ENCODE measurements around the gene AMER3. TPM values are rescaled to one million over a fixed set of nuclear protein-coding genes. Genes with fewer than 3 reads are reported as not detected.

Gene AMER3
- total RNA-seq, 2 experiments from 2014 or later = not detected

DNA sequence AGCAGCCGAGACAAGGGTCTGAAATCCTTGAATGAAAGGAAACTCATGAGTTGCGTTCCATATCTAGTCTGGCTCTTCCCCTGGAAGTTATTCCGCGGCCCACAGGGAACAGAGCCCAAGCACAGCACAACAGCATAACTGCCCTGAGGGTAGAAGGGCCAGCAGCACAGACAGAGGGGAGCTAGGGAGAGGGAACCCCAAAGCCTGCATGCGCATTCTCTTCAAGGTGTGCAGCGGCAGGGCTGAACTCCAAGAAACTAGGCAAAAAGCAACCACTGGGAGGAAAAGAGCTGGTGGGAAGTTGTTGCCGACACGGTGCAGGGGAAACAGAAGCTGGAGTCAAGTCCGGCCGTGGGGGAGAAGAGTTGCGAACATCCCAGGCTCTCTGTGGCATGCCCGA, 14.7 kb upstream of the AMER3 start:
- H3K36me3 Mint-ChIP-seq (ENCODE audit: low read depth) = no peaks in the 10 kb centered on the region
- H3K9me3 Mint-ChIP-seq = no peaks in the 10 kb centered on the region
- H3K4me3 Mint-ChIP-seq = no peak overlapping the region
- DNase-seq (no peak), ATAC-seq (no peak)
- ChIA-PET POLR2A (interaction anchor here (0.6 to 0.7 kb wide), 2 partner anchors 28 to 234 kb away, joined by 3 read pairs; no protein-coding TSS in a partner anchor), CTCF (no interaction called here)
- no peak overlapping the region for H3K27ac Mint-ChIP-seq
- intact Hi-C loops (cut with micrococcal nuclease) = no loop called here
- no peaks in the 10 kb centered on the region for H3K4me1 Mint-ChIP-seq (ENCODE audit: low read depth)
- H3K27me3 Mint-ChIP-seq = peaks cover 16% of the 10 kb centered on the region
- TF ChIP-seq, protein P1, sequence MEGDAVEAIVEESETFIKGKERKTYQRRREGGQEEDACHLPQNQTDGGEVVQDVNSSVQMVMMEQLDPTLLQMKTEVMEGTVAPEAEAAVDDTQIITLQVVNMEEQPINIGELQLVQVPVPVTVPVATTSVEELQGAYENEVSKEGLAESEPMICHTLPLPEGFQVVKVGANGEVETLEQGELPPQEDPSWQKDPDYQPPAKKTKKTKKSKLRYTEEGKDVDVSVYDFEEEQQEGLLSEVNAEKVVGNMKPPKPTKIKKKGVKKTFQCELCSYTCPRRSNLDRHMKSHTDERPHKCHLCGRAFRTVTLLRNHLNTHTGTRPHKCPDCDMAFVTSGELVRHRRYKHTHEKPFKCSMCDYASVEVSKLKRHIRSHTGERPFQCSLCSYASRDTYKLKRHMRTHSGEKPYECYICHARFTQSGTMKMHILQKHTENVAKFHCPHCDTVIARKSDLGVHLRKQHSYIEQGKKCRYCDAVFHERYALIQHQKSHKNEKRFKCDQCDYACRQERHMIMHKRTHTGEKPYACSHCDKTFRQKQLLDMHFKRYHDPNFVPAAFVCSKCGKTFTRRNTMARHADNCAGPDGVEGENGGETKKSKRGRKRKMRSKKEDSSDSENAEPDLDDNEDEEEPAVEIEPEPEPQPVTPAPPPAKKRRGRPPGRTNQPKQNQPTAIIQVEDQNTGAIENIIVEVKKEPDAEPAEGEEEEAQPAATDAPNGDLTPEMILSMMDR (IDR thresholded peaks at IDR 0.05) = no peak

GRCh38 chr2:130743278-130743677, 12.1 kb upstream of the AMER3 start:
- CTCF ChIA-PET = no interaction called here

GRCh38 chr2:130744287-130745117, 10.8 kb upstream of the AMER3 start:
- H3K9me3 Mint-ChIP-seq = no peaks in the 10 kb centered on the region
- CTCF ChIA-PET = no interaction called here

More at GRCh38 chr2:130743278-130743677, 12.1 kb upstream of the AMER3 start:
- Mint-ChIP-seq H3K4me1 (ENCODE audit: low read depth) (no peaks in the 10 kb centered on the region), H3K36me3 (ENCODE audit: low read depth) (no peaks in the 10 kb centered on the region), H3K27ac (no peak overlapping the region), H3K4me3 (no peak overlapping the region), H3K27me3 (peaks cover 13% of the 10 kb centered on the region), H3K9me3 (no peaks in the 10 kb centered on the region)
- intact Hi-C loops (cut with micrococcal nuclease) = no loop called here
- ATAC-seq (no peak), DNase-seq (no peak)
- POLR2A ChIA-PET = no interaction called here
- TF ChIP-seq, protein P1 (IDR thresholded peaks at IDR 0.05) = no peak

DNA sequence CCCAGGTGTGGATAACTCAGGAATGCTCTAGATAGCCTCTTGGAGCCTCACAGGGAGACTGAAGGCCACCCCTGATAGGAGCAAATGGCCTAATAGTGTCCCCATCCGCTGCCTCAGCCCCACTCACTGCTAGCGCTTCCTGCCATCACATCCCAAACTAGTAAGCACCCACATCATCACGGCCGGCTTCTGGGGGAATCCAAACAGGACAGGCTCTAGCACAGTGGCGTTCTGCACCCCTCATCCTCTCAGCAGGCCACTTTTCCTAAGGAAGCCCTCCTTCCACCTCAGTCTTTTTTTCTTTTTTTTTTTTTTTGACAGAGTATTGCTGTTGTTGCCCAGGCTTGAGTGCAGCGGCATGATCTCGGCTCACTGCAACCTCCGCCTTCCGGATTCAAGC, 6.3 kb upstream of the AMER3 start:
- POLR2A ChIA-PET = no interaction called here
- no peak for ATAC-seq

More at GRCh38 chr2:130744287-130745117, 10.8 kb upstream of the AMER3 start:
- no peak for ATAC-seq
- Mint-ChIP-seq H3K27me3 (peaks cover 13% of the 10 kb centered on the region), H3K36me3 (ENCODE audit: low read depth) (no peaks in the 10 kb centered on the region), H3K27ac (no peak overlapping the region), H3K4me1 (ENCODE audit: low read depth) (no peaks in the 10 kb centered on the region), H3K4me3 (no peak overlapping the region)
- no peak for DNase-seq
- POLR2A ChIA-PET = no interaction called here
- TF ChIP-seq, protein P1 (IDR thresholded peaks at IDR 0.05) = no peak
- intact Hi-C loops (cut with micrococcal nuclease) = no loop called here

DNA sequence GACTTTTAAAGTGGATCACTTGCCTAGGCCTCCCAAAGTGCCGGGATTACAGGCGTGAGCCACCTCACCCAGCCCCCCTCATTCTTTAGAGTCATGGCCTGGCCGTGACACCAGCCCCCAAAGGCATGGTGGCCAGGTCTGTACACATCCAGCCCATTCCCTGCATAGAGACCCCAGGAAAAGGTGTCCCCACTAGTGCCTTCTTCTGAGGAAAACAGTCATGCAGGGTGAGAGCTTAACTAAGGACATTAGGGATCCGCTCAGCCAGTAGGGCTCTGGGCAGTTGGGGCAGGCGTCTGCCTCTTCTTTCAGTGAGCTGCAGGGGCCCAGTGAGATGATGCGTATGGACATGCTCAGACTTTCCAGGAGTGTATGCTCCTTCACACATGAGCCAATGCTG, 5.7 kb upstream of the AMER3 start:
- no peaks in the 10 kb centered on the region for H3K9me3 Mint-ChIP-seq
- peaks cover 17% of the 10 kb centered on the region for H3K27me3 Mint-ChIP-seq
- ChIA-PET CTCF (no interaction called here), POLR2A (no interaction called here)
- H3K4me3 Mint-ChIP-seq = no peak overlapping the region
- no peak overlapping the region for H3K27ac Mint-ChIP-seq
- intact Hi-C loops (cut with micrococcal nuclease) = no loop called here
- no peak for ATAC-seq
- H3K36me3 Mint-ChIP-seq (ENCODE audit: low read depth) = no peaks in the 10 kb centered on the region
- TF ChIP-seq, protein P1 (IDR thresholded peaks at IDR 0.05) = no peak
- no peak for DNase-seq
- H3K4me1 Mint-ChIP-seq (ENCODE audit: low read depth) = no peaks in the 10 kb centered on the region

More for the DNA sequence above, 6.3 kb upstream of the AMER3 start:
- no peaks in the 10 kb centered on the region for H3K36me3 Mint-ChIP-seq (ENCODE audit: low read depth)
- TF ChIP-seq, protein P1 (IDR thresholded peaks at IDR 0.05) = no peak
- peaks cover 21% of the 10 kb centered on the region for H3K27me3 Mint-ChIP-seq
- no peaks in the 10 kb centered on the region for H3K4me1 Mint-ChIP-seq (ENCODE audit: low read depth)
- CTCF ChIA-PET = no interaction called here
- intact Hi-C loops (cut with micrococcal nuclease) = no loop called here
- no peak overlapping the region for H3K27ac Mint-ChIP-seq
- DNase-seq = no peak
- H3K4me3 Mint-ChIP-seq = no peak overlapping the region
- H3K9me3 Mint-ChIP-seq = no peaks in the 10 kb centered on the region

Data from activated CD8-positive, alpha-beta T cell treated with anti-CD3 and anti-CD28 coated beads for 36 hours (primary cell).